GM21786 (cell line): ENCODE data around the gene PTGER2.

Experiments
- ATAC-seq: cut with Tn5 transposase; IDR thresholded peaks from one replicate; pipeline ENCODE4 v1.9.1; 2021; ENCODE audit not compliant: unreplicated experiment

PTGER2 gene

DNA sequence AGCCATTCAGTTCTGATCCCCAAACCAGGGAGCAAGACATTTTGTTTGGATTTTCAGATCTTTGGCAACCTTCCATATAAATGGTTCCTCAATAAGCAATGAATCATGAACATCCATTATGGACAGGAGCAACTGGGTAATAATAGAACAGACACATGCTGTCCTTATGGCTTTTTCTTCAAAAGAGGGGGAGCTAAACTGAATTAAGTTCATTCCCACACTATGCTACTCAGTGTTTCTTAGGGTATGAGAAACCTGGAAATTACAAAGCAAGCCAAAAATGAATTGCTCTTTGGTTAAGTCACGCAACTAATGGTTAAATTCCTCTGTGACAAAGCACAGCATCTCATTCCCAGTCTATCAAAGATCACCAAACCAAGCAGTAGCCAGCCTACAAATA lies 51.0 kb downstream of the PTGER2 start:
- ATAC-seq: no peak

DNA sequence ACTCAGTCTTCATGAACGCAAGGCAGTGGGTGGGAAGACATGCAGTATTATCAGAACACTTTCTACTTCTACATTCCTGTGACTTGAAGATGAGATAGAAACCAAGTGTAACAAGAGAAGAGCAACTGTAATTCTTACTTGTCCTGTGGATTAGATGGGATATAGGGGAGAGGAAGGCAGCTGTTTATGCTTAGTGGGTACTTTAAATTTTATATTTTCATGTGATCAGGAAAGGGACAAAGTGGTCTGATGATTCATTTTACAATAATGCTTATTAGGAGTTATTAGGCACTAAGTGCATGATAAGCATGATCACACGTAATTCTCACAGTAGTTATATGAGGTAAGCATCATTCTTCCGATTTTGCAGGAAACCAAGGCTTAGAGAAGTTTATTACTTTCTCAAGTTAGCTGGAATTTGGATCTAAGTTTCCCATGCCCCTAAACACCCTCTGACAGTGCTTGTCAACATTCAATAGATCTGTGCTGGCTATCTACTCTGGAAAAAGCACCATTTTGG lies 52.7 kb downstream of the PTGER2 start:
- ATAC-seq: no peak

DNA sequence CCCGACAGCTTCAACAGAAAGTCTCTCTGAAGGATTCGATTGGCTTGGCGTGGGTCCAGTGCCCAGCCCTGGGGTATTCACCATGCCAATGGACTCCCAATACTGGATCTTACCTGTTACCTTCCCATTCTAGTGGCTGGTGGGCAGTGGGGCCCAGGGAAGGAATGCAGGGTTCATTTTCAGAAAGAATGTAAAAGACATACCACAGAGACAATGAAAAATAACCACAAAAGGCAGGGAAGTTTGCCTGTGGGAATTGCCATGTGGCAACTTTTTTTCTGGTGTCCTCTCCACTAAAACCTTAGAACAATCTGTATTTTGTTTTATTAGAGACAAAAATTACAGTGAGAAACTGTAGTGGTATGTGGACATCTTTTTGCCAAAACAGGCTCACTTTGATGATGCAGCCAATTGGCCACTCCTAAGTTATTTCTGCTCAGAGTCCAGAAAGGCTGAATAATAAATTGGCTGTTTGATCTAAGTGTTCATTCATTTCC lies 55.2 kb downstream of the PTGER2 start:
- no peak for ATAC-seq

DNA sequence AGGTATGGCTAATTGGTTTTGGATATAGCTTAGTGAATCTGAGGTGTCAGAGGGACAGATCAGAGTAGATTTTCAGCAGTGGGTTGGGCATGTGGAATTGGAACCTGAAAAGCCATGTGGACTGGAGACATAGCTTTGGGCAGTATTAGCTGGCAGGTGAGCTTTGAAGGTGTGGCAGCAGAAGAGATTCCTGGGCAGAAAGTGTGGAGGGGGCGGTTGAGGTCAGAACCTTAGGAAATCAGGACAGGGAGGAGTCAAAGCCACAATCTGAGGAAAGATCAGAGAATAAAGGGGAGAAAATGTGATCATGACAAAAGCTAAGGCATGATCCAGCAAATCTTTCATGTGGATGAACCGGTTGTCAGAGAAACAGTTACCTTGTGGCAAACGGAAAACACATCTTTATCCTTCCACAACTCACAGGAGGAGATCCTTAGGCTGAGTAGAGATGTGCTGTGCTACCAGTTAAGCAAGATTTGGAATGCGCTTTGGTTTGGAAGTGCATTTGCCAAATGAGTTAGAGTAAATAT lies 56.4 kb downstream of the PTGER2 start:
- ATAC-seq: no peak

DNA sequence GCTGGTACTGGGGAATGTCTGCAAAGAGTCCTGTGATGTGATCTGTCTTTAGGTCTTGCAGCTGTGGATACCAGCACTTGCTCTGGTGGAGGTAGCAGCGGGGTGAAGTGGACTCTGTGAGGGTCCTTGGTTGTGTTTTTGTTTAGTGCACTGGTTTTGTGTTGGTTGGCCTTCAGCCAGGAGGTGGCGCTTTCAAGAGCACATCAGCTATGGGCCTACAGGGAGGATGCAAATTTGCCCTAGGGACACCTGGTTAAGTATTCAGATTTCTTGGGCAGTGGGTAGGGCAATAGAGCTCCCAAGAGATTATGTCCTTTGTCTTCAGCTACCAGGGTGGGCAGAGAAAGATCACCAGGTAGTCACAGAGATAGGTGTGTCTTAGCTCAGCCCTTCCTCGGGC lies 63.8 kb downstream of the PTGER2 start:
- ATAC-seq: no peak
